HG02840 (cell line): ENCODE measurements around the gene ALKBH5.

Experiments
- ATAC-seq: cut with Tn5 transposase; IDR thresholded peaks from one replicate; pipeline ENCODE4 v1.9.1; 2021; ENCODE audit warnings: mild to moderate bottlenecking, moderate library complexity, moderate number of reproducible peaks; ENCODE audit not compliant: unreplicated experiment, low FRiP score

Gene ALKBH5

DNA sequence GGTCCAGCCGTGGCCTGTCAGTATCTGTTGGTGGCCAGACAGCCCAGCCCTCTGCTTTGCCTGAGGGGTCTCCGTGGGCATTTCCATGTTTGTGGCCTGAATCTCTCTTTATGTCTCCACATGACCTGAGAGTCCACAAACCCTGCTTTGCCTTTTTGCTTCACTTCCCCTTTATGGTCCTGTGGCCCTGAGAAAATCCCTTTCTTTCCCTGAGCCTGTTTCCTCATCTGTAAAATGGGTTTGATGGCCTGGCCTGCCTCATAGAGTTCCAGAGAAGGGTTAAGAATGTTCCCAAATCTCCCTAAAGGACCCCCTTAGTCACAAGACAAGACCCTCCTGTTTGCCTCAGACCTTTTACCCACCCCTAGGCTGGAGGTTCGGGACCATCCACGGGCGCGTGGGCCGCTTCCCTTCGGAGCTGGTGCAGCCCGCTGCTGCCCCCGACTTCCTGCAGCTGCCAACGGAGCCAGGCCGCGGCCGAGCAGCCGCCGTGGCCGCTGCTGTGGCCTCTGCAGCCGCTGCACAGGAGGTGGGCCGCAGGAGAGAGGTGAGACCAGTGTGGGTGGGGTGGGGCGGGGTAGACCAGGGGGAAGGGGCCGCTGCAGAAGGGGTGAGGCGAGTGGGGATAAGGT, 26.2 kb upstream of the ALKBH5 start:
- ATAC-seq: no peak

GRCh38 chr17:18158022-18158600, 25.5 kb upstream of the ALKBH5 start:
- ATAC-seq: peak; percentile 58

GRCh38 chr17:18159551-18160120, 24.0 kb upstream of the ALKBH5 start:
- no peak for ATAC-seq

GRCh38 chr17:18160128-18160856, 23.3 kb upstream of the ALKBH5 start:
- ATAC-seq: no peak

- ATAC-seq: no peak
Observed at GRCh38 chr17:18161207-18162145, 22.2 kb upstream of the ALKBH5 start.

DNA sequence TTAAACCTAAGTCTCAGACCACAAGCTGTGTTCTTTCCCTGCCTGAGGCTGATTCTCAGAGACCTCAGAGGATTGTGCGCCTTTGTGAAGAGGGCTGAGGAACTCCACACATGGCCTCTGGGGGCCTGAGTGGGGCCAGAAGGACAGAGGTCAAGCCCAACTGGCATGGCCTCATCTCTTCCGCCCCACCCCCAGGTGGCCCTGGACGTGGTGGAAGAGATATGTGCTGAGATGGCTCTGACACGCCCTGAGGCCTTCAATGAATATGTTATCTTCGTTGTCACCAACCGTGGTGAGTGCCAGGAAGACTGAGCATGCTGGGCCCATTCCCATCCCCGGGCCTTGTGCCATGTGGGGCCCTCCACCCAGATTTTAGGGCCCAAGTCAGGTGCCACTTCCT, 20.1 kb upstream of the ALKBH5 start:
- no peak for ATAC-seq

DNA sequence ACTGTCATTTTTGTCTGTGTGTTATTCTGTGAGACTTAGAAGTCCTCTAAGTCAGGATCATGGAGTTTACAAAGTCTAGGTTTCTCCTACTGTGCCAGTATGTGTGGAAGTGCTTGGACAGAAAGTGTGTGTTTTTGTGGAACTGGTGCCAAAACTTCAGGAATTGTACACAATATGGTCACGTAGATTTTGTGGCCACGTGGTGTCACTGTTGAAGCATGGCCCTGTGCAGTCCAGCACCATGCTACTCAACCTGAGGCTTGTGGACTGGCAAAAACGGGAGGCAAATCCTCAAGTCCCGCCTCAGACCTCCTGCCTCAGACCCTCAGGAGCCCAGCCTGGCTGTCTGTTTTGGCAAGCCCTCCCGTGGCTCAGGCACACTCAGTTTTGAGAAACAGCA, 16.7 kb upstream of the ALKBH5 start:
- no peak for ATAC-seq

DNA sequence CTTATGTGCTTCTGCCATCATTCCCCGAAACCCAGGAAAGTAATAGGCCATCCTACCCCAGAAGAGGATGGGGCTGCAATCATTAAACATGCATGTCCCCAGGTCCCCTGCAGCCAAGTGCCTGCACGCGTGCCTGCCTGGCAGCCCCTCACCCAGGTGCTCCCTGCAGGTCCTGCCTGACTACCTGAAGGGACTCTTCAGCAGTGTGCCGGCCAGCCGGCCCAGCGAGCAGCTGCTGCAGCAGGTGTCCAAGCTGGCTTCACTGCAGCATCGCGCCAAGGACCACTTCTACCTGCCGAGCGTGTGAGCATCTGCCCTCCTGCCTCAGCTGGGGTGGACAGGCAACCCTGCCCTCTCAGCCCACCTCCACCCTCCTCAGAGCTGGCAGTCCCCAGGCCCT, 16.2 kb upstream of the ALKBH5 start:
- no peak for ATAC-seq

- ATAC-seq: no peak
Observed at GRCh38 chr17:18172531-18173278, 10.9 kb upstream of the ALKBH5 start.

- no peak for ATAC-seq
Observed at GRCh38 chr17:18173740-18174139, 9.9 kb upstream of the ALKBH5 start.

DNA sequence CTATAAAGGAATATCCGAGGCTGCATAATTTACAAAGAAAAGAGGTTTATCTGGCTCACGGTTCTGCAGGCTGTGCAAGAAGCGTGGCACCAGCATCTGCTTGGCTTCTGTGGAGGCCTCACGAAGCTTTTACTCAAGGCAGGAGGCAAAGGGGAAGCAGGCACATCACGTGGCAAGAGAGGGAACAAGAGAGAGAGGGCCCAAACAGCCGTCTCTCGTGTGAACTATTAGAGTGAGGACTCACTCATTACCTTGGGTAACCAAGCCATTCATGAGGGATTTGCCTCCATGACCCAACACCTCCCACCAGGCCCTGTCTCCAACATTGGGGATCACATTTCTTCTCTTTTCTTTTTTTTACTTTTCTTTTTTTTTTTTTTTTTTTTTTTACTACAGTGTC, 7.5 kb upstream of the ALKBH5 start:
- ATAC-seq: no peak

DNA sequence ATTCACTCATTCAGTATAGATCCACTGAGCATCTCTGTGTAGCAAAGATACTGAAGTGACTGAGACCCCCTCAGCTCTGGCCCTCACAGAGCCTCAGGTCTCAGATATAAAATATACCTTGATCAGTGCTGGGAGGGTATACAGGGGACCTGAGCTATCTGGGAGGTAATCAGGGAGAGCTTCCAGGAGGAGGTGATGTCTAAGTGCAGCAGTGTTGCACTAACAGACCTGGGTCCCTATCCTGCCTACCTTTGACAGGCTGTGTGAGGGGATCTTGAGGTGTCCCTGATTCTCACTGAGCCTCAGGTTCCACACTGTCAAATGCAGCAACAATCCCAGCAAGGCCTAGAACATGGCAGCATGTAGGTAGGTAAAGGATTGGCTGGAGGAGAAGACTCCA, 6.5 kb upstream of the ALKBH5 start:
- no peak for ATAC-seq

GRCh38 chr17:18177722-18178121, 5.9 kb upstream of the ALKBH5 start:
- no peak for ATAC-seq

DNA sequence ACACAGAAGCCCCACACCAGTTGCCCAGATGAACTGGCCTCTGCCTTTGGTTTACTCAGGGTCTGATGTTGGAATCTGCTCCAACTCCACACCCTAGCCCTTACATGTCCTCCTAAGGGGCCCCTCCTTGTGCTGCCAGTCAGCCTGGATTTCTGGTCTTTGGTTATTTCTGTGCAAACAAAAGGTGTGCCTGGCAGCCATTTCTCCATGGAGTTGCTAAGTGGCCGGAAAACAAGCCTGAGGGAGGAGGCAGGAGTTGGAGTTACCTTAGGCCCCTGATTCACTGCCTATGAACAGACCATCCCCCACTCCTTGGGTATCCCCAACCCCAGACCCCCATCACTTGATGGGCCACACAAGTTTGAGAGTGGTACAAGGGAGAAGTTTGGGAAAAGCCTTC, 4.4 kb upstream of the ALKBH5 start:
- no peak for ATAC-seq

DNA sequence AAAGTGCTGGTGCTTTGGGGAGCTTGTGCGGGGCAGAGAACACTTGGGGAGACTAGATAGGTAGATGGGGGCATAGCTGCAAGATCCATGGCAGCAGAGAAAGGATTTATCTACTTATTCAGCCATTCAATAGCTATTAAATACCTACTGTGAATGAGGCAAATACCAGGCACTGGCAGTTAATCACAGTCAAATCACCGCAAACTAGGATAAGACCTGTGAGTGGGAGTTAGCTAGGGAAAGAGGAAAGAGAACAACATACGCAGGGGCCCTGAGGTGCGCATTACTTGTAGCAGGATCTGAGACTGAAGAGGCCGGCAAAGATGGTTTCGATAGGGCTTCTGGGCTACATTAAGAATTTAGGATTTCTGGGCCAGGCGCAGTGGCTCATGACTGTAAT, 3.8 kb upstream of the ALKBH5 start:
- ATAC-seq: no peak

DNA sequence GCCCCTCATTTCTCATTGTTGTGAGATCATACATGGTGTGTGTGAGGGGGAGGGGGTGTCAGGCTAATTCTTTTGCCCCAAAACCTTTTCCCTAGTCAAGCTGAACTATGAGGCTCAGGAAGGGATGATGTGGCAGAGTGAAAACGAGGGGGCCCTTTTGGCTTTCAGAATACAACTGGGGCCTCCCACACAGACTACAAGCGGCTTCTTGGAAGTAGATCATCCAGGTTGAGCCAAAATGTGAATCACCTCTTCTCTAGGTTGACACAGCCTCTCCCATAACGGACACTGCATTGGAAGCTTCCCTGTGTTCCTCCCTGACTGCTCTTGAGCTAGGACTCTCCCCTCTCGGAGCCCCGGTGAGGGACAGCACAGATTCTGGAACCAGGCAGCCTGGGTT, 2.3 kb upstream of the ALKBH5 start:
- no peak for ATAC-seq

DNA sequence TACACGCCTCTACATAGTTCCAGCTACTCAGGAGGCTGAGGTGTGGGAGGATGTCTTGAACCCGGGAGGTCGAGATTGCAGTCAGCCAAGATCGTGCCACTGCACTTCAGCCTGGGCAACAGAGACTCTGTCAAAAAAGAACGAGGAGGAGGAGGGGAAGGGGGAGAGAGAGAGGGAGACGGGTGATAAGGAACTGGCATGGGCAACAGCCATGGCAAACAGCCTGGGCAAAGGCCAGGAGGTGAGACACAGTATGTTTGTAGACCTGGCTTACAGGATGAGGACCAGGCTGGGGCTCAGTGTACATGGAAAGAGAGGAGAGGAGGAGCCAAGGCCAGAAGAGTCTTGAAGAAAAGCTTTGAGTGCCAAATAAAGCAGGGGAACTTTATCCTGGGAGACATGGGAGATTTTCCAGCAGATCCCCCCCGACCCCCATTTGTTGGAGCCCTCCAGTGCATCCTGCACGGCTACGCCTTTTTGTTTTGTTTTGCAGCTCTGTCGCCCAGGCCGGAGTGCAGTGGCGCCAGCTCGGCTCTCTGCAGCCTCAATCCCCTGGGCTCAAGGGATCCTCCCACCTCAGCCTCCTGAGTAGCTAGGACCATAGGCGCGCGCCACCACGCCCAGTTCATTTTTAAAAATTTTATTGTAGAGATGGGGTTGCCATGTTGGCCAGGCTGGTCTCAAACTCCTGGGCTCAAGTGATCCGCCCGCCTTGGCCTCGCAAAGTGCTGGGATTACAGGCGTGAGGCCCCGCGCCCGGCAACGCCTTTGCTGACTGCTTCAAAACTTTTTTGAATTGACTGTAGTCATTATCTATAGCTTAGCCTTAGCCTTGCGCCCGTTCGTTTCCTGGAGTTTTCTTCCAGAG, 1.3 kb upstream of the ALKBH5 start:
- ATAC-seq: no peak

DNA sequence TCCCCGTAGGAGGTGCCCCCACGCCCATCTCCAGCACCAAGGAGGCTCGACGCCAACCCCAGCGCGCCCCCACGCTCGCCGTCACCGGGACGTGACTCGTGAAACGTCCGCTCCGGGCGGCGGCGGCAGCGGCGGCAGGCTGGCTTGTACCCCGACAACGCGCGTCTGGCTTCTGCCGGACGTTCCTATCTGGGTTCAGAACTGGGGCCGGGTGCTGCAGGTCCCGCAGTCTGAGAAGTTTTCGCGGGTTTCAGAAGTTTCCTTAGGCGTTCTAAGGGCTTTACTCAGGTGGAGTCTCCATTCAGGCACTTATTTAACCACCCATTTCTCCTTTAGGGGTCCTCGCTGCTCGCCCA, 672 bp upstream of the ALKBH5 start:
- peak; percentile 28 for ATAC-seq
